OCI-LY3 (cell line): ENCODE results near the gene ERC2.

Experiments used
- CTCF ChIP-seq: fragments of 200-600, 300-600 bp; sonication (generic); IDR thresholded peaks from 2 replicates; pipeline ENCODE4 v1.5.1; 2014; ENCODE audit warnings: antibody characterized with exemption, low read length, low read depth
- EZH2phosphoT487 ChIP-seq: fragments of 200-600 bp; shearing (Covaris generic); IDR thresholded peaks from 2 replicates; pipeline ENCODE4 v1.6.1; 2018; ENCODE audit warnings: antibody characterized with exemption, mixed run types, low read depth

- TF ChIP-seq CTCF (no peak), EZH2phosphoT487 (no peak)
Observed at GRCh38 chr3:56075089-56075488, 393.2 kb downstream of the ERC2 start.
